ENCODE results near the gene MBD2. TPM values are rescaled to one million over a fixed set of nuclear protein-coding genes. Genes with fewer than 3 reads are reported as not detected.
"Not testable (repeated sequence)": the region's sequence is repeated elsewhere in the genome, so short reads cannot be mapped to it uniquely, and the experiment has no call there.

MBD2 gene
- polyA plus RNA-seq, 1 donor: 54.2 TPM

DNA sequence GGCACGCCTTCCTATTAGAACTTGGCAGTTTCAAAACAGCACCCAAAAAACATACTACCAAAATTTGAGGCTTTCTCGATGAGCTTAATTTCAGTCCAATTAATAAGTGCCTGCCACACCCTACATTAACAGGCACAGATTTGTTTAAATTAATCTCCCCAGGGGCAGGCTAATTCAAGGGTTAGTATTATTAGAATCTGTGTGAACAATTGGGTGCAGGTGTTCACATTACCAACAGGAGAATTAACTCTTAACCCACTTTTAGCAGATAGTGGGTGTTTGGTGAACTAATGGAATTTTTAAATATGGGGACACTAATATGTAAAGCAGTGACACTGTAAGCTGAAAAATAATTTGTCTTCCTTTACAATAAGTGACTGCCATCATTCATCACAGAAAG, 4.1 kb downstream of the MBD2 start:
- DNase-seq: no peak
- no CpG with 5 or more reads among the region's 2 CpGs for WGBS (ENCODE audit: insufficient coverage, low lambda C conversion rate)
- no peak overlapping the region for H3K4me3 ChIP-seq (ENCODE audit: low read length)
- H3K9me3 ChIP-seq (ENCODE audit: control insufficient read depth, low read depth, low read length): no peaks in the 10 kb centered on the region
- no peaks in the 10 kb centered on the region for H3K27me3 ChIP-seq (ENCODE audit: control insufficient read depth, insufficient read depth, low read length)
- no peak overlapping the region for H3K27ac ChIP-seq (ENCODE audit: low read length)
- peaks cover 2% of the 10 kb centered on the region for H3K4me1 ChIP-seq (ENCODE audit: control insufficient read depth, insufficient read depth, low read length)
- no peaks in the 10 kb centered on the region for H3K36me3 ChIP-seq (ENCODE audit: control insufficient read depth, insufficient read depth, low read length)

GRCh38 chr18:54218803-54219202, 5.7 kb downstream of the MBD2 start:
- no CpG with 5 or more reads among the region's 6 CpGs for WGBS (ENCODE audit: insufficient coverage, low lambda C conversion rate)
- H3K4me3 ChIP-seq (ENCODE audit: low read length); H3K27me3 ChIP-seq (ENCODE audit: control insufficient read depth, insufficient read depth, low read length); DNase-seq; H3K36me3 ChIP-seq (ENCODE audit: control insufficient read depth, insufficient read depth, low read length); H3K9me3 ChIP-seq (ENCODE audit: control insufficient read depth, low read depth, low read length); H3K4me1 ChIP-seq (ENCODE audit: control insufficient read depth, insufficient read depth, low read length); H3K27ac ChIP-seq (ENCODE audit: low read length): not testable (repeated sequence)

DNA sequence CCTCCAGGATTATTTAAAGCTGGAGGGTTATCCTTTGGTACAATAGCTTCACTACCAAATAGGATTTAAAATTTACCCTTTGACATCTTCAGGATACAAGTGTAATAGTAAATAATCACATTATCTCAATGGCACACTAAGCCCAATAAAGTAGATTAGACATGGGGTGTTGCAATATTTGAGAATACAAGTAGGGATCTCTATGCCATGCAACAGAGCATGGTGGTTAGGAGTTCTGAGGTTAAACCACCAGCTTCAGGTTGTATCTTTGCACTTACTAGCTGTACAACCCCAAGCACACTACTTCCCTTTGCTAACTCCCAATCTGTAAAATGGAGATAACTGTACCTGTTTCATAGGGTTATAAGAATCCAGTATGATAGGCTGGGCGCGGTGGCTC, 6.2 kb downstream of the MBD2 start:
- no peaks in the 10 kb centered on the region for H3K36me3 ChIP-seq (ENCODE audit: control insufficient read depth, insufficient read depth, low read length)
- H3K9me3 ChIP-seq (ENCODE audit: control insufficient read depth, low read depth, low read length): no peaks in the 10 kb centered on the region
- WGBS (ENCODE audit: insufficient coverage, low lambda C conversion rate): no CpG with 5 or more reads among the region's 2 CpGs
- no peak overlapping the region for H3K27ac ChIP-seq (ENCODE audit: low read length)
- no peak overlapping the region for H3K4me3 ChIP-seq (ENCODE audit: low read length)
- no peaks in the 10 kb centered on the region for H3K4me1 ChIP-seq (ENCODE audit: control insufficient read depth, insufficient read depth, low read length)
- no peaks in the 10 kb centered on the region for H3K27me3 ChIP-seq (ENCODE audit: control insufficient read depth, insufficient read depth, low read length)
- DNase-seq: no peak

GRCh38 chr18:54217624-54218023, 6.8 kb downstream of the MBD2 start:
- WGBS (ENCODE audit: insufficient coverage, low lambda C conversion rate): no CpG with 5 or more reads among the region's 1 CpG
- H3K36me3 ChIP-seq (ENCODE audit: control insufficient read depth, insufficient read depth, low read length): no peaks in the 10 kb centered on the region
- no peaks in the 10 kb centered on the region for H3K27me3 ChIP-seq (ENCODE audit: control insufficient read depth, insufficient read depth, low read length)
- H3K4me1 ChIP-seq (ENCODE audit: control insufficient read depth, insufficient read depth, low read length): no peaks in the 10 kb centered on the region
- H3K9me3 ChIP-seq (ENCODE audit: control insufficient read depth, low read depth, low read length): no peaks in the 10 kb centered on the region
- H3K27ac ChIP-seq (ENCODE audit: low read length): no peak overlapping the region
- no peak overlapping the region for H3K4me3 ChIP-seq (ENCODE audit: low read length)
- no peak for DNase-seq

DNA sequence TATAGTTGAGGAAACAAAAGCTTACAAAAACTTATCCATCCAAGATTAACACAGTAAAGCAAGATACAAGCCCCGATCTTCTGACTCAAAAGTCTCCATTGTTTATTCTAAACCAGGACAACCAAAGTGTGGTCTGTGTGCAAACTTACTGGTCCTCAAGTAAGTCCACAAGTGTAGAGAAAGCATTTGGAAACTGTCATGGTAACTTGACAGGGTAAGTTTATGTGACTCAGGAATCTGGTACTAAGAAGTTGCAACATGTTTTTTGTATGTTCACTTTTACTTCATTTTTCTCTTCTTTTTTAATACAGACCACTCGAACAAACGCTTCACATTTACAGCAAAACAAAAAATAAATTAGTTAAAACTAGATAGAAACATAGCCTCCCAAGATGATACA, 9.4 kb downstream of the MBD2 start:
- DNase-seq: no peak
- Histone ChIP-seq H3K9me3 (ENCODE audit: control insufficient read depth, low read depth, low read length) (no peaks in the 10 kb centered on the region), H3K27ac (ENCODE audit: low read length) (no peak overlapping the region), H3K4me1 (ENCODE audit: control insufficient read depth, insufficient read depth, low read length) (no peaks in the 10 kb centered on the region), H3K36me3 (ENCODE audit: control insufficient read depth, insufficient read depth, low read length) (no peaks in the 10 kb centered on the region), H3K4me3 (ENCODE audit: low read length) (no peak overlapping the region), H3K27me3 (ENCODE audit: control insufficient read depth, insufficient read depth, low read length) (no peaks in the 10 kb centered on the region)
- 100% methylated on average over 2 of the region's 3 CpGs for WGBS (ENCODE audit: insufficient coverage, low lambda C conversion rate)

DNA sequence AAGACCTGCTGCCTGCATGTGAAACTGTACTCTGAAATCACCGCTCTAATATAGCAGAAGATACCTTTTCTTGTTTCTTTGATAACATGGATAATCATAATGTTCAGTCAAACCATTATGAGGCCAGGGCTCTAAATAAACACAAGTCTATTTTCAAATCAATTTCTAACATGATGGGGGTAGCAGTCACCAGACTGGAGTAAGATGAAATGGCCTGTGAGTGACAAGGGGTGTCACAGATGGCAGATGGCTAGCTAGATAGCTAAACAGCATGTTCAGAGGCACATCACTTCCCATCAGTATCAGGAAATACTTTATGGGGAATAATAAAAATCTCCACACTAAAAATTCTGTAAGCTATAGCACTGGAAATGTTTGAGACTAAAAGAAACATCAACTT, 14.0 kb downstream of the MBD2 start:
- H3K36me3 ChIP-seq (ENCODE audit: control insufficient read depth, insufficient read depth, low read length): no peaks in the 10 kb centered on the region
- H3K4me3 ChIP-seq (ENCODE audit: low read length): no peak overlapping the region
- H3K4me1 ChIP-seq (ENCODE audit: control insufficient read depth, insufficient read depth, low read length): no peaks in the 10 kb centered on the region
- no peaks in the 10 kb centered on the region for H3K9me3 ChIP-seq (ENCODE audit: control insufficient read depth, low read depth, low read length)
- H3K27ac ChIP-seq (ENCODE audit: low read length): no peak overlapping the region
- DNase-seq: no peak
- WGBS (ENCODE audit: insufficient coverage, low lambda C conversion rate): no CpG with 5 or more reads among the region's 1 CpG
- no peaks in the 10 kb centered on the region for H3K27me3 ChIP-seq (ENCODE audit: control insufficient read depth, insufficient read depth, low read length)

DNA sequence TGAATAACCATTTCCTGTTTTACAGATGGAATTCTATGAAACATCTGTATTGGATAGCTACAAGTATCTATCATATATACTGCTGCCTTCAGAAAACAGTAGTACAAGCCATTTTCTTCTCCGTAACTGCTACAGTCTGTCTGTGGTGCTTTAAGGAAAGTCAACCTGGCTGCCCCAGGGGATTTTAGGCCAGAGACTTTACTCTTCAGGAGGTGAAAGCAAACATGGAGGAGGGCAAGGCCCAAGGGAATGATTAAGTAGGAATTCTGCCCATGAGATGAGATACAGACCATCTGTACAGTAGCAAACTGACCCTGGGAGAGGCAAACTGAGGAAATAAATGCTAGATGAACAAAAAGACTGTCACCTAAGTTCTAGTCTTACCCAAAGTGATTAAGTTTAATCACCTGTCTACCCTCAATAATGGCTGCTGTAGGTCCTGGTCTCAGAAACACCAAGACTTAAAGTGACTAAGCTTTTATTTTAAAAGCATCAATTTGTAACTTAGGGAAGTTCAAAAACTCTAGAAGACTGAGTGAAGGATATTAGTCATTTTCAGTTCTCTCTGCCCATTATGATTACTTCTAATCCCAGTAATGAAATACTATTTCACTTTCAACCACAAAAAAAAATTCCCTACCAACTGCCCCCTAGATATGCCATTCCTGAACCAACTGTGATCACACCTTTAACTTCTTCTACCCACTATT, 14.8 kb downstream of the MBD2 start:
- H3K4me1 ChIP-seq (ENCODE audit: control insufficient read depth, insufficient read depth, low read length): no peaks in the 10 kb centered on the region
- DNase-seq: no peak
- no peak overlapping the region for H3K27ac ChIP-seq (ENCODE audit: low read length)
- H3K36me3 ChIP-seq (ENCODE audit: control insufficient read depth, insufficient read depth, low read length): peaks cover 3% of the 10 kb centered on the region
- no CpG with 5 or more reads among the region's 1 CpG for WGBS (ENCODE audit: insufficient coverage, low lambda C conversion rate)
- H3K27me3 ChIP-seq (ENCODE audit: control insufficient read depth, insufficient read depth, low read length): no peaks in the 10 kb centered on the region
- no peaks in the 10 kb centered on the region for H3K9me3 ChIP-seq (ENCODE audit: control insufficient read depth, low read depth, low read length)
- no peak overlapping the region for H3K4me3 ChIP-seq (ENCODE audit: low read length)

- DNase-seq: no peak
- H3K27ac ChIP-seq (ENCODE audit: low read length): no peak overlapping the region
- no peak overlapping the region for H3K4me3 ChIP-seq (ENCODE audit: low read length)
- WGBS (ENCODE audit: insufficient coverage, low lambda C conversion rate): 40% methylated on average over 1 of the region's 2 CpGs
- no peaks in the 10 kb centered on the region for H3K27me3 ChIP-seq (ENCODE audit: control insufficient read depth, insufficient read depth, low read length)
- H3K4me1 ChIP-seq (ENCODE audit: control insufficient read depth, insufficient read depth, low read length): no peaks in the 10 kb centered on the region
- H3K9me3 ChIP-seq (ENCODE audit: control insufficient read depth, low read depth, low read length): no peaks in the 10 kb centered on the region
- peaks cover 16% of the 10 kb centered on the region for H3K36me3 ChIP-seq (ENCODE audit: control insufficient read depth, insufficient read depth, low read length)
Observed at GRCh38 chr18:54206447-54206846, 18.0 kb downstream of the MBD2 start.

- Histone ChIP-seq H3K9me3 (ENCODE audit: control insufficient read depth, low read depth, low read length) (no peaks in the 10 kb centered on the region), H3K36me3 (ENCODE audit: control insufficient read depth, insufficient read depth, low read length) (peaks cover 18% of the 10 kb centered on the region), H3K27ac (ENCODE audit: low read length) (no peak overlapping the region), H3K4me1 (ENCODE audit: control insufficient read depth, insufficient read depth, low read length) (no peaks in the 10 kb centered on the region), H3K4me3 (ENCODE audit: low read length) (no peak overlapping the region), H3K27me3 (ENCODE audit: control insufficient read depth, insufficient read depth, low read length) (no peaks in the 10 kb centered on the region)
- DNase-seq: no peak
- 50% methylated on average over 1 of the region's 1 CpG for WGBS (ENCODE audit: insufficient coverage, low lambda C conversion rate)
Observed at GRCh38 chr18:54205959-54206358, 18.5 kb downstream of the MBD2 start.

- not testable (repeated sequence) for H3K4me1 ChIP-seq (ENCODE audit: control insufficient read depth, insufficient read depth, low read length); H3K27me3 ChIP-seq (ENCODE audit: control insufficient read depth, insufficient read depth, low read length); H3K4me3 ChIP-seq (ENCODE audit: low read length); H3K9me3 ChIP-seq (ENCODE audit: control insufficient read depth, low read depth, low read length); H3K27ac ChIP-seq (ENCODE audit: low read length)
- peaks cover 20% of the 10 kb centered on the region for H3K36me3 ChIP-seq (ENCODE audit: control insufficient read depth, insufficient read depth, low read length)
- peak in 1 of 2 donors; percentile 28 for DNase-seq
- 64% methylated on average over 3 of the region's 6 CpGs for WGBS (ENCODE audit: insufficient coverage, low lambda C conversion rate)
Observed at GRCh38 chr18:54205448-54205847, 19.0 kb downstream of the MBD2 start.

DNA sequence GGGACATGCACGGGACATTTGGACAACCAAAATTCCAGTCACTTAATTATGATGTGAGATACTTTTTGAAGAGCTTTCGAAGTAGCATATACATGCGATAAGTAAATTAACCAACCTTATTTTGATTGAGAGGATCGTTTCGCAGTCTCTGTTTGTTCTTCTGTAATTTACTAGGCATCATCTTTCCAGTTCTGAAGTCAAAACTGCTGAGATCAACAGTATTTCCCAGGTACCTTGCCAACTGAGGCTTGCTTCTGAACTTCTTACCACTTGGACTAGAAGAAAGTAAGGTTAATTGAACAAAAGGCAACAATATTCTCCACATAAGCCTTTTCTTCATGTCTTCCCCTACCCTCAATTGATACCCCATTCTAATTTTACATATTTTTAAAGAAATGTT, 19.6 kb downstream of the MBD2 start:
- no CpG with 5 or more reads among the region's 5 CpGs for WGBS (ENCODE audit: insufficient coverage, low lambda C conversion rate)
- H3K27ac ChIP-seq (ENCODE audit: low read length): no peak overlapping the region

More for the DNA sequence above, 19.6 kb downstream of the MBD2 start:
- Histone ChIP-seq H3K27me3 (ENCODE audit: control insufficient read depth, insufficient read depth, low read length) (no peaks in the 10 kb centered on the region), H3K4me3 (ENCODE audit: low read length) (no peak overlapping the region), H3K36me3 (ENCODE audit: control insufficient read depth, insufficient read depth, low read length) (peaks cover 22% of the 10 kb centered on the region), H3K4me1 (ENCODE audit: control insufficient read depth, insufficient read depth, low read length) (no peaks in the 10 kb centered on the region), H3K9me3 (ENCODE audit: control insufficient read depth, low read depth, low read length) (no peaks in the 10 kb centered on the region)
- no peak for DNase-seq
